Motor neuron (in vitro differentiated cells): ENCODE results near the gene TJAP1. TPM values are rescaled to one million over a fixed set of nuclear protein-coding genes. Genes with fewer than 3 reads are reported as not detected.
"Not testable (repeated sequence)": the region's sequence is repeated elsewhere in the genome, so short reads cannot be mapped to it uniquely, and the experiment has no call there.

Source experiments
- ATAC-seq, 8 experiments: fragments of 200-7000 bp; cut with Tn5 transposase; replicated peaks in 6 of 8; 2 replicates each; pipeline ENCODE4 v1.8.0; 2021; ENCODE audit warnings: mild to moderate bottlenecking in 8 of 8, moderate library complexity in 8 of 8
- H3K27ac ChIP-seq, 2 donors: fragments of 250-450 bp; sonication (Bioruptor Pico); 2 replicates each; pipeline ENCODE4 v1.9.0; 2021; ENCODE audit warnings: antibody characterized with exemption in 2 of 2, mild to moderate bottlenecking in 2 of 2, moderate library complexity in 1 of 2
- H3K4me1 ChIP-seq, 2 donors: fragments of 250-450 bp; sonication (Bioruptor Pico); replicated peaks in 1 of 2; 2 replicates each; pipeline ENCODE4 v1.6.1; 2021; ENCODE audit warnings: antibody characterized with exemption in 2 of 2, mild to moderate bottlenecking in 2 of 2, moderate library complexity in 1 of 2
- H3K4me3 ChIP-seq, 5 donors: fragments of 250-450 bp; sonication (Bioruptor Pico); 2 replicates each; pipeline ENCODE4 v1.9.0; 2021; ENCODE audit warnings: antibody characterized with exemption in 5 of 5, mild to moderate bottlenecking in 5 of 5, moderate library complexity in 4 of 5
- WGBS, 10 experiments: fragments of 450-650 bp; shearing (Covaris generic); methylation state at CpG; one replicate each; pipeline ENCODE4 v1.0.0; 2022; 5-methylcytosine and 5-hydroxymethylcytosine counted together
- in situ Hi-C, 9 experiments: fragments of 400-800 bp; cut with MboI; loops; one replicate each; pipeline ENCODE4 v1.15.0; 2021; ENCODE audit warnings: low sequenced_read_pairs in 9 of 9, low pct_unique_long_range_greater_than_20kb in 2 of 9; ENCODE audit not compliant: unreplicated experiment in 9 of 9
- total RNA-seq, 8 experiments: library from RNA; unstranded; fragments of 300-600 nt; gene quantifications; 2 replicates each; pipeline versions ENCODE4 v1.2.3 to v1.2.4, GENCODE V29; 2022

TJAP1 gene
- total RNA-seq, 8 experiments from 2014 or later: 7.4 to 24.2 (median 12.7) TPM

DNA sequence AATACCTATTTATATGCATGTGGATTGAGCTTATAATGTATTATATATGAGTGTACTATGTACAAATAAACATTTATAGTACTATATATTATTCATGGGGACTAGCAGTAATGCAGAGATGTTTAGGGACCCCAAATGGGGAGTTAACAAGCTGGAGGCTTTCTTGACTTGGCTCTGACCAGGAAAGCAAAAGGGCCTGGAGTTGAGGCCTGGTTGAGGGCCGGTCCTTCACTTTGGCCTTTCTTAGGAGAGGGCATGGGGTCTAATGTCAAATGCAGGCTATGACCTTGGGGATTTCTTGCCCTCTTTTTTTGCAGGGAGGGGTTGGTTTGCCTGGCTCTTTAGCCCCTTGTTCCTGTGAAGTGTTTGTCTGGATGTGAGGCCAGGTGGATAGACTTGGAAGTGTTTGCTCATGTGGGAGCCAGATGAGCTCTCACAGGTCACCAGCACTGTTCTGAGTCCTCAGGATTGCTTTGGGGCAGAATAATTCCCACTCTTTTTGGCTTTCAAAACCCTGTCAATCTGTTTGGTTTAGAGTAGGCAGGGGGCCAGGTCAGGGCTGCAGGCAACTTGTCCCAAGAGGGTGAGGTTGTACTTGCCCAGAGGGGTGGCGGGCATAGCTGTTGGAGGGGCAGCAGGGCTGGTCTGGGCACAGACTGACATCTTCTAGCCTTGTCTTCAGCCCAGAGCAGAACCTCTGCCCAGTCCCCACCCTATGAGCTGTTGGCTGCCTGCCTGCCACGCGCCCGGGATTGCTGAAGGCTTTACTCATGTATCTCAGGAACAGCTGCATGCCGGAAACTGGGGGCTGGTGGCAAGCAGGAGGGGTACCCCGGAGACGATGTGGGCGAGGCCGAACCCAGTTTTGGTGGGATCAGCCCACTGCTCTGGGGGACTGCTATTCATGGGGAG, 14.6 kb downstream of the TJAP1 start:
- WGBS, 10 experiments: 0 to 100% (median 68%) methylated on average over 1 to 5 of the region's 10 CpGs; no CpG with 5 or more reads in 5 of the 10 experiments
- no peak overlapping the region for H3K4me3 ChIP-seq
- peak in 4 of 8 experiments; percentile 67 to 88 (median 76) for ATAC-seq
- in situ Hi-C loops: no loop called here
- no peak overlapping the region for H3K27ac ChIP-seq
- H3K4me1 ChIP-seq: no peaks in the 10 kb centered on the region

DNA sequence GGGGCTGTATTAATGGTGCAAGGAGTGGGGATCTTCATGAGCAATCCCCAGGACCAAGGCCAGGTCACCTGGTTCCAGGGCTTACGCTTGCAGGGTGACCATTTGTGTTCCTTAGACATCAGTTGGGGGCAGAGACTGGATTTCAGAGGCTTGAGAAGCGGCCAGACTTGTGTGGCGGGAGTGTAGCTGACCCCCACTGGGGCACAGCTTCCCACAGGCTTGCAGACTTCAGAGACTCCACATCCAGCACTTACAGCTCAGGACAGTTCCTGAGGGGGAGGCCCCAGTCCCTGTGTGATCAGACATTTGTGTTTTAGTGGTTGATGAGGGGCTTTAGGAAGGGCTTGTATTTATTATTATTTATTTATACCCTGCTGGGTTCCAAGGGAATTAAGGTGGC, 15.3 kb downstream of the TJAP1 start:
- Histone ChIP-seq H3K4me1 (no peaks in the 10 kb centered on the region), H3K4me3 (no peak overlapping the region), H3K27ac (no peak overlapping the region)
- WGBS, 10 experiments: 60 to 100% (median 100%) methylated on average over 1 to 2 of the region's 3 CpGs; no CpG with 5 or more reads in 7 of the 10 experiments
- in situ Hi-C loops: no loop called here
- ATAC-seq: peak in 4 of 8 experiments; percentile 9 to 48 (median 28)

DNA sequence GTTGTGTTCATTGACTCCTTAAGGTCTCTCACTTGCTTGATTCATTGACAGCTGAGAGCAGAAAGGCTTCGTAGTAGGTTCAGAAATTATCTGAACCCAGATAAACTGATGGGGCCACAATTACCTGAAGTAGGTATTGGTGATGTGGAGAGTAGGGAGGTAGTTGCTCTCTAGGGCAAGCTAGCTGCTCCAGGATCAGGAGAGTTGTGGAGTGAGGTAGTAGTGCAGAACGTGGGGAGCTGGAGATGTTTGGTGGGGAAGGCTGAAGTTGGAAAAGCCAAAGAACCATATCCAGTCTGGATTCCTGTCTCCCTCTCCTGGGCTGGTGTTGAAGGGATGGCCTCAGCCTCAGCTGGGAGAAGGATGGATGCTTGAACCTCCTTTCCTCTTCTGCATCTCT, 15.9 kb downstream of the TJAP1 start:
- no peak for ATAC-seq
- WGBS, 10 experiments: 40 to 100% (median 80%) methylated on average over 1 to 2 of the region's 2 CpGs; no CpG with 5 or more reads in 5 of the 10 experiments

DNA sequence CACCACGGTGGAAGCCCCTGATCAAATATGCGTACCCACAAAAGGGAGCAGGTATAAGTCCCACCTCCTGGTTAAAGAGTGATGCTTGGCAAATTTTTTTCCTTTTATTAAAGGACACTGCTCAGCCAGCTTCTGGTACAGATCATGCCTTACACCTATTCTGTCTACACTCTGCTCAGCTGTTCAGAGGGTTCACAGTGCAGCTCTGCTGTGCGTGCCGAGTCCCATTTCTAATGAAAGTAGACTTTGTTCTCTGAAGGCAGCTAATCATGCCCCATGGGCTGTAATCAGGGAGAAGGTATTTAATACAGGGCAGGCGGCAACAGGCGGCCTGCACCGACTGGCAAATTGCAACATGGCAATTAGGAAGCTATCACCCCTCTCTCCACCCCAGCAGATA, 16.5 kb downstream of the TJAP1 start:
- Histone ChIP-seq H3K4me1 (no peaks in the 10 kb centered on the region), H3K27ac (no peak overlapping the region), H3K4me3 (no peak overlapping the region)
- WGBS, 10 experiments: 91 to 100% (median 97%) methylated on average over 1 to 7 of the region's 7 CpGs; no CpG with 5 or more reads in 3 of the 10 experiments
- in situ Hi-C loops: no loop called here
- ATAC-seq: no peak

More for the DNA sequence above, 15.9 kb downstream of the TJAP1 start:
- H3K4me1 ChIP-seq: no peaks in the 10 kb centered on the region
- in situ Hi-C loops: no loop called here
- H3K27ac ChIP-seq: no peak overlapping the region
- H3K4me3 ChIP-seq: no peak overlapping the region

DNA sequence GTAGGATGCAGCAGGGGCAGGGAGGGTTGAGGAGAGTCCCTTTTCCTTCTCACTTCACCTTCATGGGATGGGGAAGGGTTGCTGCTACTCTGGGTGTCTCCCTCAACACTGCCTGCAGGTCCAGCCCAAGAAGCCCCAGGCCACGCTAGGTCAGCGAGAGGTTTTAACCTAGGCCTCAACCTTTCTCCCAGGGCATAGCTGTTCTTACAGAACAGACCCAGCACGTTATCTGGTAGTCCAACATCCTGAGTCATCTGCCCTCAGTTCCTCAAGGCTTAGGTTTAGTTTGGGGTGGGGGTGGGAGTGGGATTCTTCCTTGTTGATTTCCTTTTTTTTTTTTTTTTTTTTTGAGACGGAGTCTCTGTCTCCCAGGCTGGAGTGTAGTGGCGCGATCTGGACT, 17.0 kb downstream of the TJAP1 start:
- Histone ChIP-seq H3K4me1 (no peaks in the 10 kb centered on the region), H3K4me3 (no peak overlapping the region), H3K27ac (no peak overlapping the region)
- in situ Hi-C loops: no loop called here
- WGBS, 10 experiments: 90 to 100% (median 100%) methylated on average over 2 to 3 of the region's 6 CpGs; no CpG with 5 or more reads in 5 of the 10 experiments
- no peak for ATAC-seq

DNA sequence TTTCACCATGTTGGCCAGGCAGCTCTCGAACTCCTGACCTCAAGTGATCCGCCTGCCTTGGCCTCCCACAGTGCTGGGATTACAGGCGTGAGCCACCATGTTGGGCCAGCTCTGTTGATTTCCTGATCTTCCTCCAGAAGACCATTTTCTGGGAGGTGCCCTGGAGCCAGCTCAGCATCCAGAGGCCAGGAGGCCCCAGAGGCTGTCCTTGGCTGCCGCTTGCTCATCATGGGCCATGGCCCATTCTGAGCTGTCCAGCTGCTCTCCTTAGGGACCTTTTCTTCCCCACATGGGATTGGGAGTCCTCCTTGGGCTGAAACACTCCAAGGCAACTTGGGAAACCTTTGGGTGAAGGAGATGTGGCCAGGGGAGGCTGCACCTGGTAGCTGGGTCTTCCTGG, 17.4 kb downstream of the TJAP1 start:
- in situ Hi-C loops: no loop called here
- no peak for ATAC-seq
- WGBS, 10 experiments: 20 to 100% (median 100%) methylated on average over 1 to 2 of the region's 4 CpGs; no CpG with 5 or more reads in 6 of the 10 experiments
- Histone ChIP-seq H3K4me3 (no peak overlapping the region), H3K4me1 (no peaks in the 10 kb centered on the region), H3K27ac (no peak overlapping the region)

DNA sequence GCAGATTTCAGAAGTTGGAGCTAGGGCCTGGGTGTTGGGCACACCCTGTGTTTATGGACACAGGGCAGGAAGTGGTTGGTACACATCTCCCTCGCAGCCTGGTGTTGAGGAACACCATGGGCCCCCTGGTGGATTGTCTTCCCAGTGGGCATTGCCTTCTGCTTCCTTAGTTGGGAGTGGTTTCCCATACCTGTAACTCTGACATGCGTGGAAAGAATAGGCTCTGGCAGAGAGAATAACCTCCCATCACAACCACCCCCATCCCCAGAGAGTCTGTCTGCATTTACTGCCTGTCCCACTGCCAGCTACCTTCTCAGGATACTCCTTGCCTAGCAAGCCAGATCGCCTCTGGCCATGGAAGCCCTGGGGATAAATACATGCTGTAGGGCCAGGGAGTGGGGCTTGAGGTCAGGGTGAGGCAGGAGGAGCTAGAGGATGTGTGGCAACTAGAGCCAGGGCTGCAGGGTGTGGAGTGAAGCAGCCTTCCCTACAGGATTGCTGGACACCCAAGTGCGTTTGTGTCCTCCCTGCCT, 18.1 kb downstream of the TJAP1 start:
- 67 to 100% (median 80%) methylated on average over 1 to 2 of the region's 4 CpGs; no CpG with 5 or more reads in 5 of the 10 experiments for WGBS, 10 experiments
- ATAC-seq: peak in 5 of 8 experiments; percentile 7 to 17 (median 15)
- in situ Hi-C loops: no loop called here

DNA sequence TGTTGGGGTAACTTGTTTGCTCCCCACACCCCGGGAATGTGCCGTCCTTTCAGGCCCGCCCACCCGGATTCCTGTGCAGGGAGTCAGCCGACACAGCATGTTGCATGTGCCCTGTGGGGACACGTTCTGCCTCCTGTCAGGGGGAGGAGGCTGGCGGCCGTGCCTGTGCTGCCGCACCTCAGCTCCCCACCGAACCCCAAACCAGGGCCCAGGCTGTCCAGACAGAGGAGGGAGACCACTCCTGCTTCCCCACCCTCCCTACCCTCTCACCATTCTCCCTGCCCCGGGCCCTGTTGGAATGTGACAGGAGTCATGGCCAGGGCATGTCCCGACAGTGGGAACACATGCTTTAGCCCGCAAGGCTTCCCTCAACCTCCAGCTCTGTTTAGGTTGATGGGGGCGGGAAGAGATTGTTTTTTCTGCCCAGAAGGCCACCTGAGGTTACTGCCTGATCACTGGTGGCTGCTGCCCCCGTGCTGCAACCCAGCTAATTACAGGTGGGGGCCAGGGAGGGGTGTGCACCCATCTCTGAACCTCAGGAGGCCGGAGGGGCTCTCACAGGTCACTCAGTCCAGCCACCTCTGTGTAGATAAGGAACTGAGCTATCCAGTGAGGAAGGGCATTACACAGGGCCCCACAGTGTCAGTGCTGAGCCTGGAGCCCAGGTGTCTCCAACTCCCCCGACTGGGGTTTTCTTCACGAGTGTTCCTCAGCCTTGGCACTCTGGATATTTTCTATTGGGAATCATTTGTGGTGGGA, 19.2 kb downstream of the TJAP1 start:
- Histone ChIP-seq H3K4me1 (no peaks in the 10 kb centered on the region), H3K4me3 (no peak overlapping the region), H3K27ac (no peak overlapping the region)
- ATAC-seq: peak; percentile 15 to 64 (median 48)
- in situ Hi-C loops: no loop called here
- 95 to 100% (median 100%) methylated on average over 1 to 3 of the region's 18 CpGs; no CpG with 5 or more reads in 7 of the 10 experiments for WGBS, 10 experiments

More for the DNA sequence above, 18.1 kb downstream of the TJAP1 start:
- no peaks in the 10 kb centered on the region for H3K4me1 ChIP-seq
- H3K4me3 ChIP-seq: no peak overlapping the region
- no peak overlapping the region for H3K27ac ChIP-seq

DNA sequence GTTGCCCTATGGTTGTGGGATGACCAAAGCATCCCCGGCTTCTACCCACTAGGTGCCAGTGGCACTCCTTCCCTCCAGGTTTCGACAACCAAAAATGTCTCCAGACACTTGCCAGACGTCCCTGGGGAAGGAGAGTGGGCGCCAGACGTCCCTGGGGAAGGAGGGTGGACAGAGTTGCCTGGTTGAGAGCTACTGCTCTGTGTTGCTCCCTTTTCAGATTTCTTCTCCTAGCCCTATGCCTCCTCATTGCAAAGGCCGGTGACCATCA, 19.7 kb downstream of the TJAP1 start:
- no peak for ATAC-seq
- H3K4me3 ChIP-seq: no peak overlapping the region
- WGBS, 10 experiments: 64 to 100% (median 89%) methylated on average over 1 to 4 of the region's 6 CpGs; no CpG with 5 or more reads in 4 of the 10 experiments
- H3K27ac ChIP-seq: no peak overlapping the region
- H3K4me1 ChIP-seq: no peaks in the 10 kb centered on the region
- in situ Hi-C loops: no loop called here

DNA sequence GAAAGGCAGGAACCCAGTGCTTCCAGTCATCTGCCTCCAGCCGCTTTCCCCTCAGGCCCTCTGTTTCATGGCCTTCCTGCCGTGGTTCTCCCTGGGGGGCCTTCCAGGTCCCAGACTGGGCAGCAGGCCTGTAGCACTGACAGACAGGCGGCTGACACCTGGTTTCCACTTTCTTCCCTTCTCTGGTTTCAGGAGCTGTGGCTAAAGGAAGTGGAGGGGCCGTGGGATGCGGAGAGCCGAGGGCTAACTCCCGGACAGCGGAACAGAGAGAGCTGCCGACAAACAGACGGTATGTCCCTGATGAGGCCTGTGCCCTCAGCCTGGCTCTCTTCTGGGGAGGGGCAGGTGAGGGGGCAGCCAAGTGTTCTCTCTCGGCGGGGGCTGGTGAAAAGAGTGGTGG, 20.3 kb downstream of the TJAP1 start:
- Histone ChIP-seq H3K27ac (no peak overlapping the region), H3K4me1 (no peaks in the 10 kb centered on the region), H3K4me3 (no peak overlapping the region)
- ATAC-seq: no peak
- in situ Hi-C loops: no loop called here
- 80 to 85% methylated on average over 1 to 5 of the region's 12 CpGs; no CpG with 5 or more reads in 8 of the 10 experiments for WGBS, 10 experiments

DNA sequence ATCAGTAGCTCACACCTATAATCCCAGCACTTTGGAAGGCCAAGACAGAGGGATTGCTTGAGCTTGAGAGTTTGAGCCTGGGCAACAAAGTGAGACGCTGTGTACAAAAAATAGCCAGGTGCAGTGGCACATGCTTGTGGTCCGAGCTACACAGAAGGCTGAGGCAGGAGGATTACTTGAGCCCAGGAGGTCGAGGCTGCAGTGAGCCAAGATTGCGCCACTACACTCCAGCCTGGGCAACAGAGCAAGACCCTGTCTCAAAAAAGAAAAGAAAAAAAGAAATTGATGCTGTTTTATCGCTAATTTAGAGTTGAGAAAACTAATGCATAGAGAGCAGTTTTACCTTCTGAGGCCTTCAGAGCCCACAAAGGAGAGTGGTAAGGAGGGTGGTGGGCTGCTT, 20.9 kb downstream of the TJAP1 start:
- H3K4me1 ChIP-seq, ATAC-seq, H3K4me3 ChIP-seq, in situ Hi-C loops, H3K27ac ChIP-seq: not testable (repeated sequence)
- WGBS, 10 experiments: 80 to 100% (median 96%) methylated on average over 1 to 4 of the region's 5 CpGs; no CpG with 5 or more reads in 5 of the 10 experiments

DNA sequence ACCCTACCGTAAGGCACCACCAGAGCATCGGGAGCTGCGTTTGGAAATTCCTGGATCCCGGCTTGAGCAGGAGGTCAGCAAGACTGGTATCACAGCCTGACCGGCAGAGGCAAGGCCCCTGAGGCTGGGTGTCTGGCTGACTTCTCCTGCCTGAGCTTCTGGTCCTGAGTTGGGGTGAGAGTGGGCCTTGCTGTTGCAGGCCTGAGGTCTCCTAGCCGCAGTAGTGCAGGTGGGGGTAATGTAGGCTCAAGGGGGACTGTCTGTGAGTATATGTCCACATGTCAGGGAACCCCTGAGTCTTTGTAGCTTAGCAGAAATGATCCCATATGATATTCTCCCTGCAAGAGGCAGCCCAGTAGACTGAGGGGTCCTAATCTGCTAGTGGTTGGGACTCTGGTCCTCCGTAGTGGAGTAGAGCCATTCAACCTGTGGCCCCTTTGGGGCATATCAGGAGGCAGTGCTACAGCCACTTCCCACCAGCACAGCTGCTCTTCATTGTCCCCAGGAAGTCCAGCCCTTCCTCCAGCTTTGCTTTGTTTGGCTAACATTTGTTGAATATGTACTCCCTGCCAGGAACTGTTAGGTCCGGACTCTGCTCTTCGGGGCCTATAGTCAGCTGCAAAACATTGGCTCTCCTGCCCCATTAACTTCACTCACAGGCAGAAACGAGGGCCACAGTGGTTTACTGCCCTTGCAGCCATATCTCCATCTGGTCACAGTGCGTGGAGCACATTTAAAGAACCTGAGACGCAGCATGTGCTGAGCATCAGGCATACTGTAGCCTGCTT, 21.9 kb downstream of the TJAP1 start:
- 77 to 100% (median 88%) methylated on average over 1 to 7 of the region's 12 CpGs; no CpG with 5 or more reads in 3 of the 10 experiments for WGBS, 10 experiments
- in situ Hi-C loops: no loop called here
- H3K4me1 ChIP-seq: no peaks in the 10 kb centered on the region
- no peak for ATAC-seq
- H3K4me3 ChIP-seq: no peak overlapping the region
- no peak overlapping the region for H3K27ac ChIP-seq
